Smooth muscle cell (in vitro differentiated cells): ENCODE measurements around the gene USP17L21. TPM values are rescaled to one million over a fixed set of nuclear protein-coding genes. Genes with fewer than 3 reads are reported as not detected.
"Not testable (repeated sequence)": the region's sequence is repeated elsewhere in the genome, so short reads cannot be mapped to it uniquely, and the experiment has no call there.

Experiments
- DNase-seq: peaks from one replicate; lab custom pipeline; 2025; ENCODE audit not compliant: unreplicated experiment; lab: John Stamatoyannopoulos, UW
- H2AFZ ChIP-seq: fragments of 200-600 bp; sonication (generic); 2 replicates; pipeline ENCODE4 v1.6.0; 2016; ENCODE audit warnings: antibody characterized with exemption, low read depth, mild to moderate bottlenecking
- H3F3A ChIP-seq: fragments of 200-600 bp; sonication (generic); 2 replicates; pipeline ENCODE4 v1.6.0; 2017; ENCODE audit warnings: antibody characterized with exemption, low read depth
- H3K27ac ChIP-seq: fragments of 200-600 bp; sonication (generic); 2 replicates; pipeline ENCODE4 v1.5.1; 2016; ENCODE audit warnings: low read depth, mild to moderate bottlenecking
- H3K27me3 ChIP-seq: fragments of 200-600 bp; sonication (generic); 2 replicates; pipeline ENCODE4 v1.6.1; 2016; ENCODE audit warnings: low read depth, mild to moderate bottlenecking
- H3K36me3 ChIP-seq: fragments of 200-600 bp; sonication (generic); 2 replicates; pipeline ENCODE4 v1.5.1; 2016; ENCODE audit warnings: low read depth
- H3K4me1 ChIP-seq: fragments of 200-600 bp; sonication (generic); 2 replicates; pipeline ENCODE4 v1.5.1; 2016; ENCODE audit warnings: low read depth
- H3K4me2 ChIP-seq: fragments of 200-600 bp; sonication (generic); 2 replicates; pipeline ENCODE4 v1.6.0; 2016; ENCODE audit warnings: mild to moderate bottlenecking
- H3K4me3 ChIP-seq: fragments of 200-600 bp; sonication (generic); 2 replicates; pipeline ENCODE4 v1.5.1; 2016; ENCODE audit warnings: mild to moderate bottlenecking
- H3K79me2 ChIP-seq: fragments of 200-600 bp; sonication (generic); 2 replicates; pipeline ENCODE4 v1.6.0; 2016; ENCODE audit warnings: low read depth, mild to moderate bottlenecking
- H3K9ac ChIP-seq: fragments of 200-600 bp; sonication (generic); 2 replicates; pipeline ENCODE4 v1.6.0; 2016; ENCODE audit warnings: low read depth
- H3K9me3 ChIP-seq: fragments of 200-600 bp; sonication (generic); replicated peaks from 2 replicates; pipeline ENCODE4 v1.5.1; 2016; ENCODE audit warnings: low read depth
- H4K20me1 ChIP-seq: fragments of 200-600 bp; sonication (generic); 2 replicates; pipeline ENCODE4 v1.6.0; 2016; ENCODE audit warnings: low read depth
- WGBS: methylation state at CpG from one replicate; pipeline ENCODE4 v1.1.7; 2016; ENCODE audit warnings: low lambda C conversion rate; 5-methylcytosine and 5-hydroxymethylcytosine counted together
- polyA plus RNA-seq: library from polyadenylated mRNA; unstranded; fragments of >200 nt; fragmentation: Nextera tagmentation; extraction: Ambion mirVana; gene quantifications from 2 replicates; pipeline ENCODE4 v1.2.1, GENCODE V29; 2016
- total RNA-seq: library from RNA; depleted of rRNA; stranded (reverse); fragments of >200 nt; gene quantifications from 2 replicates; pipeline ENCODE4 v1.2.3, GENCODE V29; 2014

The USP17L21 gene
- total RNA-seq: not detected in 2 replicates
- not detected in 2 replicates for polyA plus RNA-seq

DNA sequence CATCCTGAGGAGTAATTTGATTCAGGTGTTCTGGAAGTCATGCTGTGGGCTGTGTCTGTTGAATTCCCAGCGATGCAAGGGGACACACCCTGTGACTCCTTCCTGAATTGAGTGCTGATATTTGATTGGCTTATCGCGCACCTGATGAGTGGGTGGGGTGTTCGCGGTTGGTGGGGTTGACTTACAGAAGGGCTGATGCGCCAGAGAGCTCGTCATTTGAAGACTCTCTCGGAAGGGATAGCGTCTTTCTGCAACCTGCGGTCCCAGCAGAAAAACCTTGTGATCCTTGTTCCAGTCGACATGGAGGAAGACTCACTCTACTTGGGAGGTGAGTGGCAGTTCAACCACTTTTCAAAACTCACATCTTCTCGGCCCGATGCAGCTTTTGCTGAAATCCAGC lies at the start of gene USP17L21:
Gene USP17L21 (plus strand): TSS at position 301 of the 400 bp plus-strand sequence. CDS start 0 bp downstream, at position 301.
- not testable (repeated sequence) for H3K9me3 ChIP-seq, H3K27ac ChIP-seq, H3K36me3 ChIP-seq, H3K79me2 ChIP-seq, H3K4me2 ChIP-seq, H2AFZ ChIP-seq, H4K20me1 ChIP-seq, DNase-seq, H3K4me1 ChIP-seq, H3K27me3 ChIP-seq, H3K4me3 ChIP-seq, H3F3A ChIP-seq, H3K9ac ChIP-seq
- WGBS: no CpG with 5 or more reads among the region's 13 CpGs

DNA sequence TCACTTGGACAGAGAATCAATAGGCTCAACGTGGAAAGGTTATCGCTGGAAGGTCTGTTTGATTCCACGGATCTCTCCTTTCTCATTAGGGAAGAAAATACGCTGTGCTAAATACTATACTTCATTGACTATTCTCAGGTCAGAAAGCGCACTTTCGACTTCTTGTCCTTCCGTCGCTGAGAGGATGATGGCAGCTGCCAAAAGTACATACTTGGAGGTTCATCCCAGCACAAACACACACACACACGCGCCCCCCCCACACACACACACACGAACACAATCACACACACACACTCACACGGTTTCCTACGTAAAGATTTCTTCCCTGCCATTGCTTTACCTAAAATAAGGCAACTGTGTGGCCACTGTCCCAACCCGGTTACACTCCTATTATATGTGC lies 48.0 kb upstream of the USP17L21 start:
- H3K27ac ChIP-seq, H3K4me1 ChIP-seq, H3K27me3 ChIP-seq, H3F3A ChIP-seq, H3K9ac ChIP-seq, H3K79me2 ChIP-seq, H3K4me3 ChIP-seq, H2AFZ ChIP-seq, DNase-seq, H3K4me2 ChIP-seq, H3K36me3 ChIP-seq, H4K20me1 ChIP-seq, H3K9me3 ChIP-seq: not testable (repeated sequence)
- WGBS: 75% methylated on average over 13 of the region's 14 CpGs

- H3K9me3 ChIP-seq, H3K9ac ChIP-seq, H3K36me3 ChIP-seq, H2AFZ ChIP-seq, H3K79me2 ChIP-seq, H4K20me1 ChIP-seq, H3K4me3 ChIP-seq, DNase-seq, H3F3A ChIP-seq, H3K4me2 ChIP-seq, H3K4me1 ChIP-seq, H3K27ac ChIP-seq, H3K27me3 ChIP-seq: not testable (repeated sequence)
- no CpG with 5 or more reads among the region's 14 CpGs for WGBS
Observed at GRCh38 chr4:9215105-9215504, 47.6 kb upstream of the USP17L21 start, which contains the start of gene USP17L11. USP17L11 (plus strand) TSS chr4:9215405; CDS start chr4:9215405, 0 bp downstream.

GRCh38 chr4:9219852-9220251 lies 42.8 kb upstream of the USP17L21 start, which contains the start of gene USP17L12:
USP17L12 (plus strand) TSS chr4:9220152; CDS start chr4:9220152, 0 bp downstream.
- H4K20me1 ChIP-seq, H3K27ac ChIP-seq, H3K9ac ChIP-seq, H2AFZ ChIP-seq, H3K79me2 ChIP-seq, H3K9me3 ChIP-seq, DNase-seq, H3K36me3 ChIP-seq, H3K4me3 ChIP-seq, H3K4me1 ChIP-seq, H3K27me3 ChIP-seq, H3F3A ChIP-seq, H3K4me2 ChIP-seq: not testable (repeated sequence)
- no CpG with 5 or more reads among the region's 13 CpGs for WGBS

- H3K27me3 ChIP-seq, H2AFZ ChIP-seq, H4K20me1 ChIP-seq, H3K79me2 ChIP-seq, H3K36me3 ChIP-seq, H3K4me1 ChIP-seq, H3K4me3 ChIP-seq, H3K27ac ChIP-seq, H3K9me3 ChIP-seq, H3K9ac ChIP-seq, DNase-seq, H3F3A ChIP-seq, H3K4me2 ChIP-seq: not testable (repeated sequence)
- no CpG with 5 or more reads among the region's 14 CpGs for WGBS
Observed at GRCh38 chr4:9224596-9224995, 38.1 kb upstream of the USP17L21 start, which contains the start of gene USP17L13. USP17L13 (plus strand) TSS chr4:9224896; CDS start chr4:9224896, 0 bp downstream.

DNA sequence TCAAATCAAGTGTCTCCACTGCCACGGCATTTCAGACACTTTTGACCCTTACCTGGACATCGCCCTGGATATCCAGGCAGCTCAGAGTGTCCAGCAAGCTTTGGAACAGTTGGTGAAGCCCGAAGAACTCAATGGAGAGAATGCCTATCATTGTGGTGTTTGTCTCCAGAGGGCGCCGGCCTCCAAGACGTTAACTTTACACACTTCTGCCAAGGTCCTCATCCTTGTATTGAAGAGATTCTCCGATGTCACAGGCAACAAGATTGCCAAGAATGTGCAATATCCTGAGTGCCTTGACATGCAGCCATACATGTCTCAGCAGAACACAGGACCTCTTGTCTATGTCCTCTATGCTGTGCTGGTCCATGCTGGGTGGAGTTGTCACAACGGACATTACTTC lies 32.4 kb upstream of the USP17L21 start:
- not testable (repeated sequence) for H3K4me3 ChIP-seq, H3K9me3 ChIP-seq, H3K4me2 ChIP-seq, H3K79me2 ChIP-seq, H2AFZ ChIP-seq, H4K20me1 ChIP-seq, H3F3A ChIP-seq, H3K4me1 ChIP-seq, DNase-seq, H3K27me3 ChIP-seq, H3K9ac ChIP-seq, H3K27ac ChIP-seq, H3K36me3 ChIP-seq
- WGBS: 82% methylated on average over 5 of the region's 8 CpGs

DNA sequence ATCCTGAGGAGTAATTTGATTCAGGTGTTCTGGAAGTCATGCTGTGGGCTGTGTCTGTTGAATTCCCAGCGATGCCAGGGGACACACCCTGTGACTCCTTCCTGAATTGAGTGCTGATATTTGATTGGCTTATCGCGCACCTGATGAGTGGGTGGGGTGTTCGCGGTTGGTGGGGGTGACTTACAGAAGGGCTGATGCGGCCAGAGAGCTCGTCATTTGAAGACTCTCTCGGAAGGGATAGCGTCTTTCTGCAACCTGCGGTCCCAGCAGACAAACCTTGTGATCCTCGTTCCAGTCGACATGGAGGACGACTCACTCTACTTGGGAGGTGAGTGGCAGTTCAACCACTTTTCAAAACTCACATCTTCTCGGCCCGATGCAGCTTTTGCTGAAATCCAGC lies 28.6 kb upstream of the USP17L21 start, which contains the start of gene USP17L15:
Gene USP17L15 (plus strand): TSS at position 301 of the 400 bp plus-strand sequence. CDS start 0 bp downstream, at position 301.
- not testable (repeated sequence) for H3K79me2 ChIP-seq, H3K27ac ChIP-seq, H3K36me3 ChIP-seq, H3K27me3 ChIP-seq, H4K20me1 ChIP-seq, H3K4me1 ChIP-seq, H3F3A ChIP-seq, H2AFZ ChIP-seq, DNase-seq, H3K4me3 ChIP-seq, H3K4me2 ChIP-seq, H3K9me3 ChIP-seq, H3K9ac ChIP-seq
- WGBS: no CpG with 5 or more reads among the region's 15 CpGs

DNA sequence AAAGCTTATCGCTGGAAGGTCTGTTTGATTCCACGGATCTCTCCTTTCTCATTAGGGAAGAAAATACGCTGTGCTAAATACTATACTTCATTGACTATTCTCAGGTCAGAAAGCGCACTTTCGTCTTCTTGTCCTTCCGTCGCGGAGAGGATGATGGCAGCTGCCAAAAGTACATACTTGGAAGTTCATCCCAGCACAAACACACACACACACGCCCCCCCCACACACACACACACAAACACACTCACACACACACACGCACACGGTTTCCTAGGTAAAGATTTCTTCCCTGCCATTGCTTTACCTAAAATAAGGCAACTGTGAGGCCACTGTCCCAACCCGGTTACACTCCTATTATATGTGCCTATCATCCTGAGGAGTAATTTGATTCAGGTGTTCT lies 24.2 kb upstream of the USP17L21 start:
- H3K27me3 ChIP-seq, H3F3A ChIP-seq, H3K4me2 ChIP-seq, H3K27ac ChIP-seq, H3K36me3 ChIP-seq, H3K4me1 ChIP-seq, H3K4me3 ChIP-seq, H3K9me3 ChIP-seq, H3K9ac ChIP-seq, DNase-seq, H2AFZ ChIP-seq, H4K20me1 ChIP-seq, H3K79me2 ChIP-seq: not testable (repeated sequence)
- whole genome bisulfite sequencing: 82% methylated on average over 3 of the region's 12 CpGs

- WGBS: 86% methylated on average over 13 of the region's 14 CpGs
- not testable (repeated sequence) for DNase-seq, H3K27ac ChIP-seq, H3F3A ChIP-seq, H2AFZ ChIP-seq, H4K20me1 ChIP-seq, H3K79me2 ChIP-seq, H3K4me1 ChIP-seq, H3K36me3 ChIP-seq, H3K9ac ChIP-seq, H3K27me3 ChIP-seq, H3K4me3 ChIP-seq, H3K9me3 ChIP-seq, H3K4me2 ChIP-seq
Observed at GRCh38 chr4:9243579-9243978, 19.1 kb upstream of the USP17L21 start, which contains the start of gene USP17L17. USP17L17 (plus strand) TSS chr4:9243879; CDS start chr4:9243879, 0 bp downstream.
